ENCODE data around the gene KRTAP9-7.
"Not testable (repeated sequence)": the region's sequence is repeated elsewhere in the genome, so short reads cannot be mapped to it uniquely, and the experiment has no call there.

The KRTAP9-7 gene, protein sequence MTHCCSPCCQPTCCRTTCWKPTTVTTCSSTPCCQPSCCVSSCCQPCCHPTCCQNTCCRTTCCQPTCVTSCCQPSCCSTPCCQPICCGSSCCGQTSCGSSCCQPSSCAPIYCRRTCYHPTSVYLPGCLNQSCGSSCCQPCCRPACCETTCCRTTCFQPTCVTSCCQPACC

DNA sequence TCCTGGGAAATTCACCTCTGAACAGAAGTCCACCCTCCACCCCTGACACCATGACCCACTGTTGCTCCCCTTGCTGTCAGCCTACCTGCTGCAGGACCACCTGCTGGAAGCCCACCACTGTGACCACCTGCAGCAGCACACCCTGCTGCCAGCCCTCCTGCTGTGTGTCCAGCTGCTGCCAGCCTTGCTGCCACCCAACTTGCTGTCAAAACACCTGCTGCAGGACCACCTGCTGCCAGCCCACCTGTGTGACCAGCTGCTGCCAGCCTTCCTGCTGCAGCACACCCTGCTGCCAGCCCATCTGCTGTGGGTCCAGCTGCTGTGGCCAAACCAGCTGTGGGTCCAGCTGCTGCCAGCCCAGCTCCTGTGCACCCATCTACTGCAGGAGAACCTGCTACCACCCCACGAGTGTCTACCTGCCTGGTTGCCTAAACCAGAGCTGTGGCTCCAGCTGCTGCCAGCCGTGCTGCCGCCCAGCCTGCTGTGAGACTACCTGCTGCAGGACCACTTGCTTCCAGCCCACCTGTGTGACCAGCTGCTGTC is at the start of gene KRTAP9-7:
Gene KRTAP9-7 (plus strand): TSS at position 51 of the 543 bp plus-strand sequence. CDS start 0 bp downstream, at position 51.
- not testable (repeated sequence) for DNase-seq (ENCODE audit: low read depth)

DNA sequence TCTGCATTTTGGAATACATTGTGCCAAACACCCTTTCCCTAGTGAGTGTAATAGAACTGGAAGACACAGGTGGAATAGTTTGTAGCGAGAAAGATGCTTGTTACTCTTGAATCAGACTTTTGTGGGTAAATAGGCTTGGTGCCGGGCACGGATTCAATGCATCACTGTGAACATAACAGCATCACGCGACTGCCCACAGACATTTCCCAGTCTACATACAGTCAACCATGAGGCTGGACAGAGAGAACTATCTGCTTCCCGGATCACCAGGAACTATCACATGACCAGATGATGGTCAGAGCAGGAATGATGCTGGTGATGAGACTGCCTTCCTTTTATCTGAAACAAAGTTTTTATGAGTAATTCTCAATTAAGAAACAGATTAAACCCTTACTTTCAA is 49.4 kb upstream of the KRTAP9-7 start:
- DNase-seq (ENCODE audit: low read depth): no peak

GRCh38 chr17:41226598-41227095 is 48.9 kb upstream of the KRTAP9-7 start, which contains the start of gene KRTAP9-2:
Gene KRTAP9-2, plus strand, starts transcription at chr17:41226648. Its CDS starts 7 bp downstream, at chr17:41226655.
- not testable (repeated sequence) for DNase-seq (ENCODE audit: low read depth)

- DNase-seq (ENCODE audit: low read depth): no peak
Observed at GRCh38 chr17:41230094-41230493, 45.4 kb upstream of the KRTAP9-7 start.

- DNase-seq (ENCODE audit: low read depth): no peak
Observed at GRCh38 chr17:41231731-41232130, 43.8 kb upstream of the KRTAP9-7 start.

DNA sequence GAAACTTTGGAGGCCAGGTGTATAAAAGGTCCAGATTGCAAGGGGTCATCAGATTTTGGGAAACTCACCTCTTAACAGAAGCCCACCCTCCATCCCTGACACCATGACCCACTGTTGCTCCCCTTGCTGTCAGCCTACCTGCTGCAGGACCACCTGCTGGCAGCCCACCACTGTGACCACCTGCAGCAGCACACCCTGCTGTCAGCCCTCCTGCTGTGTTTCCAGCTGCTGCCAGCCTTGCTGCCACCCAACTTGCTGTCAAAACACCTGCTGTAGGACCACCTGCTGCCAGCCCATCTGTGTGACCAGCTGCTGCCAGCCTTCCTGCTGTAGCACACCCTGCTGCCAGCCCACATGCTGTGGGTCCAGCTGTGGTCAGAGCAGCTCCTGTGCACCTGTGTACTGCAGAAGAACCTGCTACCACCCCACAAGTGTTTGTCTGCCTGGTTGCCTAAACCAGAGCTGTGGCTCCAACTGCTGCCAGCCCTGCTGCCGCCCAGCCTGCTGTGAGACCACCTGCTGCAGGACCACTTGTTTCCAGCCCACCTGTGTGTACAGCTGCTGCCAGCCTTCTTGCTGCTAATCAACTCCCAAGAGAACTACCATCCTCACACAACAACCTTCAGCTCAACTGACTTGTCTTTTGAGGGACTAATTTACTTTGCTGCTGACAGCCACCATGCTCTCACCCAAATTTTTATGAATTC is 42.9 kb upstream of the KRTAP9-7 start, which contains the start of gene KRTAP9-3:
Gene KRTAP9-3 (plus strand): TSS at position 51 of the 707 bp plus-strand sequence. CDS start 53 bp downstream, at position 104.
- not testable (repeated sequence) for DNase-seq (ENCODE audit: low read depth)

- DNase-seq (ENCODE audit: low read depth): not testable (repeated sequence)
Observed at GRCh38 chr17:41237116-41237515, 38.4 kb upstream of the KRTAP9-7 start.

DNA sequence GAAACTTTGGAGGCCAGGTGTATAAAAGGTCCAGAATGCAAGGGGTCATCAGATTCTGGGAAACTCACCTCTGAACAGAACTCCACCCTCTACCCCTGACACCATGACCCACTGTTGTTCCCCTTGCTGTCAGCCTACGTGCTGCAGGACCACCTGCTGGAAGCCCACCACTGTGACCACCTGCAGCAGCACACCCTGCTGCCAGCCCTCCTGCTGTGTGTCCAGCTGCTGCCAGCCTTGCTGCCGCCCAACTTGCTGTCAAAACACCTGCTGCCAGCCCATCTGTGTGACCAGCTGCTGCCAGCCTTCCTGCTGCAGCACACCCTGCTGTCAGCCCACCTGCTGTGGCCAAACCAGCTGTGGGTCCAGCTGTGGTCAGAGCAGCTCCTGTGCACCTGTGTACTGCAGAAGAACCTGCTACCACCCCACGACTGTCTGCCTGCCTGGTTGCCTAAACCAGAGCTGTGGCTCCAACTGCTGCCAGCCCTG is 37.5 kb upstream of the KRTAP9-7 start, which contains the start of gene KRTAP9-8:
Gene KRTAP9-8 (plus strand): TSS at position 51 of the 489 bp plus-strand sequence. CDS start 53 bp downstream, at position 104.
- DNase-seq (ENCODE audit: low read depth): not testable (repeated sequence)

DNA sequence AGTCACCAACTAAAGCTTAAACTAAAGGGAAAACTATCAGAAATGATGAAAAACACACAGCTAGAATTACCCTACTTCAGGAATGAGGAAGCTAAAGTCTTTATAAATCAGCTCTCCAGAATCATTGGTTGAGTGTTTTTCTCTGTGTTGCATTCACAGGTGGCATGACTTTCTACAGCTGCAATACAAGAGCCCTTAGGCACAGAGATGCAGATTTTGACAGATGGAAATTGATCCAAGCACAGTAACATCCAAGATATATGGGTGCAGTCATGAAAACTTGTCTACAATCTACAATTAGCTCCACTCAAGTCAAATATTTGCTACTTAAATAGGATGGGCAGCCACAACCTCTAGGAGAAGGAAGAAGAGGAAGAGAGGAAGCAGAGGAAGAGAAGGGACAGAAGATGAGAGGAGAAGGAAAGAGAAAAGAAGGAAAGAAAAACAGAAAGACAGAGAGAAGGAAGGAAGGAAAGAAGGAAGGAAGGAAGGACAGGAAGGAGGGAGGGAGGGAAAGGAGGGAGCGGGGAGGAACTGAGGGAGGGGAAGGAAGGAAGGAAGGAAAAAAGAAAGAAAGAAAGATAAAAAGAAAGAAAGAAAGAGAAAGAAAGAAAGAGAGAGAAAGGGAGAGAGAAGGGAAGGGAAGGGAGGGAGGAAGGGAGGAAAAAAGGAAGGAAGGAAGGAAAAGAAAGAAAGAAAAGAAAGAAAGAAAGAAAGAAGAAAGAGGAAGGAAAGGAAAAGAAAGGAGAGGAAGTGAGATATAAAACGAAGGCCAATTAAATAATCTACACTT is 28.3 kb upstream of the KRTAP9-7 start:
- DNase-seq (ENCODE audit: low read depth): not testable (repeated sequence)

- not testable (repeated sequence) for DNase-seq (ENCODE audit: low read depth)
Observed at GRCh38 chr17:41249637-41250240, 25.8 kb upstream of the KRTAP9-7 start, which contains the start of gene KRTAP9-4. Gene KRTAP9-4, plus strand, starts transcription at chr17:41249687. Its CDS starts 34 bp downstream, at chr17:41249721.

DNA sequence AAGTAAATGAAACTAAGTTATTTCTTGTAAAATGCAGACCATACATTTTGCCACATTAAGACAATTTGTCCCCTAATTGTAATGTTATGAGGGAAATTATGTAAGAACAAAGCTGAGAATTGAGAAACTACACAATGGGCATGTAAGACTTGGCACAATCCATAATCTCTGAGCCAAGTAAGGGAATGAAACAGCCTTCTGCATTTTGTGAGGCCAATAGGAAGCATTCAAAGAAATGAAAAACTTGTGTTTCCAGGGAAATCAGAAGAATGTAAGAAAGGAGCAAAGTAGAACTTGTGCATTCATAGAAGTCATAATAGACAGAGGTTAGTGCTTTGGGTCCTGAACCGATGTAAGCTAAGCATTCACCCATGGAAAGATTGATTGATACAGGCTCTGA is 24.2 kb upstream of the KRTAP9-7 start:
- DNase-seq (ENCODE audit: low read depth): no peak

- no peak for DNase-seq (ENCODE audit: low read depth)
Observed at GRCh38 chr17:41254861-41255260, 20.6 kb upstream of the KRTAP9-7 start.

DNA sequence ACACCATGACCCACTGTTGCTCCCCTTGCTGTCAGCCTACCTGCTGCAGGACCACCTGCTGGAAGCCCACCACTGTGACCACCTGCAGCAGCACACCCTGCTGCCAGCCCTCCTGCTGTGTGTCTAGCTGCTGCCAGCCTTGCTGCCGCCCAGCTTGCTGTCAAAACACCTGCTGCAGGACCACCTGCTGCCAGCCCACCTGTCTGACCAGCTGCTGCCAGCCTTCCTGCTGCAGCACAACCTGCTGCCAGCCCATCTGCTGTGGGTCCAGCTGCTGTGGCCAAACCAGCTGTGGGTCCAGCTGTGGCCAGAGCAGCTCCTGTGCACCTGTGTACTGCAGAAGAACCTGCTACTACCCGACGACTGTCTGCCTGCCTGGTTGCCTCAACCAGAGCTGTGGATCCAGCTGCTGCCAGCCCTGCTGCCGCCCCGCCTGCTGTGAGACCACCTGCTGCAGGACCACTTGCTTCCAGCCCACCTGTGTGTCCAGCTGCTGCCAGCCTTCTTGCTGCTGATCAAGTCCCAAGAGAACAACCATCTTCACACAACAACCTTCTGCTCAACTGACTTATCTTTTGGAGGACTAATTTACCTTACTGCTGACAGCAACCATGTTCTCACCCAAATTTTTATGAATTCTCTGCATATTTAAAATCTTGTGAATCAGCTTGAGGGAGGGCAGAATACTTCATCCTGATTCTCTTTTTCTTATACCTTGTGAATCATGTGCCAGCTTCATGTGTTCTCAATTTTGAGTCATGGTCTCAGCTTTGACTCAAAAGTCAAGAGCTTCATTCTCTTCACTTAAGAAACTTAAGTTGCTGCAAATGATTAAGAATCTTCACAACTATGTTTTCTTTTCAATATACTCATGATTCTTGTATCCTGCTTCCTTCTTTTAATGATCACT is 19.9 kb upstream of the KRTAP9-7 start, which contains the start of gene KRTAP9-9:
Gene KRTAP9-9 (plus strand): TSS at position 4 of the 910 bp plus-strand sequence.
- DNase-seq (ENCODE audit: low read depth): not testable (repeated sequence)

- no peak for DNase-seq (ENCODE audit: low read depth)
Observed at GRCh38 chr17:41256291-41256685, 19.2 kb upstream of the KRTAP9-7 start.

- DNase-seq (ENCODE audit: low read depth): no peak
Observed at GRCh38 chr17:41258406-41258805, 17.1 kb upstream of the KRTAP9-7 start.

GRCh38 chr17:41263212-41263611 is 12.3 kb upstream of the KRTAP9-7 start:
- no peak for DNase-seq (ENCODE audit: low read depth)

GRCh38 chr17:41264599-41264998 is 10.9 kb upstream of the KRTAP9-7 start:
- no peak for DNase-seq (ENCODE audit: low read depth)

- DNase-seq (ENCODE audit: low read depth): no peak
Observed at GRCh38 chr17:41265078-41265477, 10.4 kb upstream of the KRTAP9-7 start, which contains the start of gene KRTAP9-6. Gene KRTAP9-6, plus strand, starts transcription at chr17:41265378. Its CDS starts 0 bp downstream, at chr17:41265378.

DNA sequence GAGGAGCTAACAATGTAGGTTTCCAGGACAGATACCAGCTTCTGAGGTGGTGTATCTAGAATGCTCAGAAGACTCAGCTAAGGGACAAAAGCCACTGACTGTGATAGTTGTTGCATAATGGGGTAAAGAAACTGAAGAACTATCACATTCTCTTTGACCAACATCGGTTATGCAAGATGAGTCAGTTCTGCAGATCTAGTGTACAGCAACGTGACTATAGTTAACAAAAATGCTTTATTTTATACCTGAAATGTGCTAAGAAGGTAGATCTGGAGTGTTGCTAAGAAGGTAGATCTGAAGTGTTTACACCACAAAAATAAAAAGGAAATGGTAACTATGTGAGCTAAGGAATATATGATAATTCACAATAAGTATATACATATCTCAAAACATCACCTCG is 7.8 kb upstream of the KRTAP9-7 start:
- no peak for DNase-seq (ENCODE audit: low read depth)

- not testable (repeated sequence) for DNase-seq (ENCODE audit: low read depth)
Observed at GRCh38 chr17:41271323-41271722, 4.2 kb upstream of the KRTAP9-7 start.

Measured in stimulated activated CD8-positive, alpha-beta memory T cell treated with anti-CD3 and anti-CD28 coated beads, Interleukin-15, amount 100 ng/mL, for 24 hours (primary cell).